ENCODE results near the gene STARD5. TPM values are rescaled to one million over a fixed set of nuclear protein-coding genes. Genes with fewer than 3 reads are reported as not detected.

Gene STARD5
- total and polyA plus RNA-seq, 2 donors (not counting 1 experiment from before 2014, with no cell fraction given): 15.7 to 19.9 TPM

- Mint-ChIP-seq H3K27ac (peak overlapping the region; percentile 98), H3K27me3 (no peaks in the 10 kb centered on the region), H3K9me3 (ENCODE audit: insufficient read depth) (no peaks in the 10 kb centered on the region), H3K4me1 (peaks cover 92% of the 10 kb centered on the region), H3K4me3 (peak overlapping the region; percentile 100)
- Histone ChIP-seq H3K4me2 (replicated peaks; ENCODE audit: low read depth, low read length, poor library complexity, severe bottlenecking) (peak overlapping the region; percentile 93), H3K4me3 (ENCODE audit: control extremely low read depth in 1 of 5, extremely low read depth in 1 of 5, insufficient read depth in 1 of 5, low read depth in 2 of 5, low read length in 4 of 5) (peak overlapping the region in 4 of 5 experiments; percentile 64 to 86 (median 77)), H3K4me1 (ENCODE audit: control insufficient read depth in 2 of 2, insufficient read depth in 2 of 2, low read length in 2 of 2) (peaks cover 72 to 90% of the 10 kb centered on the region in 2 donors), H2AFZ (ENCODE audit: insufficient read depth, low read depth, low read length, poor library complexity, severe bottlenecking) (peak overlapping the region; percentile 38), H3K27me3 (replicated peaks in 1 of 4; ENCODE audit: control extremely low read depth in 1 of 4, control insufficient read depth in 3 of 4, insufficient read depth in 4 of 4, low read length in 3 of 4) (no peaks in the 10 kb centered on the region), H3K9ac (ENCODE audit: low read length) (peak overlapping the region; percentile 95), H3K79me2 (ENCODE audit: control insufficient read depth, insufficient read depth, low read length) (peaks cover 88% of the 10 kb centered on the region), H3K36me3 (replicated peaks in 1 of 2; ENCODE audit: control extremely low read depth in 1 of 2, control insufficient read depth in 1 of 2, extremely low read depth in 1 of 2, insufficient read depth in 2 of 2, low read length in 1 of 2) (peaks cover 0 to 9% of the 10 kb centered on the region in 2 experiments), H3K9me3 (ENCODE audit: control extremely low read depth in 1 of 3, control insufficient read depth in 2 of 3, insufficient read depth in 1 of 3, low read length in 2 of 3) (no peaks in the 10 kb centered on the region), H4K20me1 (ENCODE audit: control insufficient read depth, insufficient read depth, low read length, poor library complexity, severe bottlenecking) (no peaks in the 10 kb centered on the region), H3K27ac (ENCODE audit: low read length in 2 of 2) (peak overlapping the region; percentile 95 to 98)
- ChIA-PET POLR2A (interaction anchor here (0.7 to 6.9 kb wide), 7 partner anchors 9 to 35 kb away, joined by 3 to 63 read pairs (median 13); partner anchors contain the start of gene STARD5), CTCF (interaction anchor here (0.7 to 8.7 kb wide), 8 partner anchors 11 to 44 kb away, joined by 3 to 146 read pairs (median 52); no protein-coding TSS in a partner anchor)
- intact Hi-C loops (cut with micrococcal nuclease): loop anchor here (1.0 to 2.0 kb wide), 4 partner anchors 8 to 291 kb away; partner anchors contain the start of genes STARD5 and TLNRD1
- DNase-seq (no peak), ATAC-seq (ENCODE audit: low read depth) (no peak)
- TF ChIP-seq EZH2 (IDR thresholded peaks at IDR 0.05; ENCODE audit: borderline replicate concordance, insufficient read depth, low read depth, low read length, poor library complexity, severe bottlenecking) (no peak), CTCF (IDR thresholded peaks at IDR 0.05) (no peak)
- WGBS (ENCODE audit: insufficient coverage): 21% methylated on average over 5 of the region's 5 CpGs
These were observed 31.9 kb downstream of the STARD5 start for GRCh38 chr15:81291916-81292522.

GRCh38 chr15:81289910-81290309, 34.0 kb downstream of the STARD5 start:
- H3K9me3 ChIP-seq (ENCODE audit: control extremely low read depth in 1 of 3, control insufficient read depth in 2 of 3, insufficient read depth in 1 of 3, low read length in 2 of 3): no peaks in the 10 kb centered on the region
- H3K9ac ChIP-seq (ENCODE audit: low read length): no peak overlapping the region
- H3K36me3 ChIP-seq (replicated peaks in 1 of 2; ENCODE audit: control extremely low read depth in 1 of 2, control insufficient read depth in 1 of 2, extremely low read depth in 1 of 2, insufficient read depth in 2 of 2, low read length in 1 of 2): no peaks in the 10 kb centered on the region
- ChIA-PET POLR2A (interaction anchor here (5.0 kb wide), 1 partner anchor 13 kb away, joined by 60 read pairs; no protein-coding TSS in a partner anchor), CTCF (interaction anchor here (0.8 to 8.7 kb wide), 9 partner anchors 9 to 45 kb away, joined by 3 to 146 read pairs (median 5); partner anchors contain the start of gene STARD5)
- TF ChIP-seq EZH2 (IDR thresholded peaks at IDR 0.05; ENCODE audit: borderline replicate concordance, insufficient read depth, low read depth, low read length, poor library complexity, severe bottlenecking) (no peak), CTCF (IDR thresholded peaks at IDR 0.05) (no peak)
- no peaks in the 10 kb centered on the region for H4K20me1 ChIP-seq (ENCODE audit: control insufficient read depth, insufficient read depth, low read length, poor library complexity, severe bottlenecking)
- H2AFZ ChIP-seq (ENCODE audit: insufficient read depth, low read depth, low read length, poor library complexity, severe bottlenecking): no peak overlapping the region
- H3K27me3 ChIP-seq (replicated peaks in 1 of 4; ENCODE audit: control extremely low read depth in 1 of 4, control insufficient read depth in 3 of 4, insufficient read depth in 4 of 4, low read length in 3 of 4): no peaks in the 10 kb centered on the region
- Mint-ChIP-seq H3K4me1 (peaks cover 92% of the 10 kb centered on the region), H3K9me3 (ENCODE audit: insufficient read depth) (no peaks in the 10 kb centered on the region), H3K27ac (peak overlapping the region; percentile 34), H3K4me3 (no peak overlapping the region), H3K27me3 (no peaks in the 10 kb centered on the region)
- DNase-seq (no peak), ATAC-seq (ENCODE audit: low read depth) (no peak)
- H3K79me2 ChIP-seq (ENCODE audit: control insufficient read depth, insufficient read depth, low read length): peaks cover 82% of the 10 kb centered on the region
- no peak overlapping the region for H3K4me3 ChIP-seq (ENCODE audit: control extremely low read depth in 1 of 5, extremely low read depth in 1 of 5, insufficient read depth in 1 of 5, low read depth in 2 of 5, low read length in 4 of 5)
- intact Hi-C loops (cut with micrococcal nuclease): no loop called here
- peaks cover 76 to 92% of the 10 kb centered on the region in 2 donors for H3K4me1 ChIP-seq (ENCODE audit: control insufficient read depth in 2 of 2, insufficient read depth in 2 of 2, low read length in 2 of 2)
- H3K27ac ChIP-seq (ENCODE audit: low read length in 2 of 2): no peak overlapping the region
- 100% methylated on average over 3 of the region's 4 CpGs for WGBS (ENCODE audit: insufficient coverage)
- H3K4me2 ChIP-seq (replicated peaks; ENCODE audit: low read depth, low read length, poor library complexity, severe bottlenecking): no peak overlapping the region

All from B cell (primary cell).